Astrocyte of the spinal cord (primary cell): ENCODE results near the gene APOA1.

Source experiments
- DNase-seq: peaks from one replicate; pipeline ENCODE4 v3.0.0; 2011; ENCODE audit warnings: low read depth, low spot score
- H3K4me3 ChIP-seq: 2 replicates; pipeline ENCODE4 v1.5.1; 2011; ENCODE audit warnings: low read depth, mild to moderate bottlenecking, low read length, moderate library complexity
- CTCF ChIP-seq: IDR thresholded peaks from 2 replicates; pipeline ENCODE4 v1.5.1; 2012; ENCODE audit warnings: low read depth, mild to moderate bottlenecking, low read length, inconsistent platforms
- in situ Hi-C: cut with HindIII; loops from 2 replicates; pipeline ENCODE4 v1.10.0; 2017; ENCODE audit warnings: low sequenced_read_pairs

The APOA1 gene

GRCh38 chr11:116792144-116792868 is 45.1 kb downstream of the APOA1 start:
- DNase-seq: no peak
- H3K4me3 ChIP-seq: no peak overlapping the region
- TF ChIP-seq CTCF: no peak
- in situ Hi-C loops: no loop called here

DNA sequence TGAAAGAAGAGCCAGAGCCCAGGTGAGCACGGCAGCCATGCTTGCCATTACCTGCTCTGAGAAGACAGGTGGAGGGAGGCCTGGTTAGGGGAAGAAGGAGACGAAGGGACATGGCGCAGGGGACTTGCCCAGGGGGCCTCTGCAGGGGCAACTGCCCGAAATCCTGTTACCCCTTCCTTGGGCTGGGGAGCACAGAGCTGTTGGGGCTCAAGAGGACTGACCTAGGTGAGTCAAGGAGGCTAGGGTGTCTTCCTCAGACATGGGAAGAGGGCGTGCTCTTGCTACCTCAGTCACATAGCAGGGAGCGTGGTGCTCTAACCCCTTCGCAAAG is 45.6 kb downstream of the APOA1 start, which contains the start of gene APOA5:
TSS of gene APOA5 (minus strand) at position 67 of the 331 bp plus-strand sequence. CDS start at position 48, 19 bp downstream.
- no peak for DNase-seq
- in situ Hi-C loops: no loop called here
- no peak for TF ChIP-seq CTCF
- no peak within 1 kb of the TSS for H3K4me3 ChIP-seq

GRCh38 chr11:116791002-116791812 is 46.2 kb downstream of the APOA1 start:
- TF ChIP-seq CTCF: peak; percentile 94
- in situ Hi-C loops: no loop called here
- peak; percentile 55 for DNase-seq
- no peak overlapping the region for H3K4me3 ChIP-seq

- in situ Hi-C loops: no loop called here
- H3K4me3 ChIP-seq: no peak overlapping the region
- TF ChIP-seq CTCF: no peak
- no peak for DNase-seq
Observed at GRCh38 chr11:116790167-116791001, 47.0 kb downstream of the APOA1 start.

DNA sequence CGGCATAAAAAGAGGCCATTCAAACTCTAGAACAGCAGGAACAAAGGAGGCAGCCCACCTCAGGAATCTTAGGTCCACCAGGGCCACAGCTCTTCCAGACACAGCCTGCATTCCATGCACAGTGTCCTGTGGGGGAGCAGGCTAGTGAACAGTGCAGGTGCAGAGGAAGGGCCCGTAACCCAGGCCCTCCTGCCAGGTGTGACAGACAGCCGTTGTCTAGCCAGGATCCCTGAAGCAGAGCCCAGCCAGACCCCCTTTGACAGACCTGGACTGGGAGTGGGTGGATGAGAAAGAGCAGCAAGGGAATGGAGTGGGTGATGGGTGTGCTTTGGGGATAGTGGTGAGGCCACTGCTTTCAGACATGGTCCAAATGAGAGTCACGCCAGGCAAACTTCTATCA is 48.4 kb downstream of the APOA1 start:
- no peak for TF ChIP-seq CTCF
- H3K4me3 ChIP-seq: no peak overlapping the region
- DNase-seq: no peak
- in situ Hi-C loops: no loop called here

GRCh38 chr11:116788534-116788933 is 48.9 kb downstream of the APOA1 start:
- in situ Hi-C loops: no loop called here
- no peak for DNase-seq
- H3K4me3 ChIP-seq: peak overlapping the region; percentile 80
- TF ChIP-seq CTCF: no peak
